HUES64 (cell line): ENCODE measurements around the gene ZNF575.

Source experiments
- H3K27ac ChIP-seq: 2 replicates; pipeline ENCODE4 v1.7.0; 2013; ENCODE audit warnings: low read depth, low read length, inconsistent platforms
- H3K27me3 ChIP-seq: 2 replicates; pipeline ENCODE4 v1.6.1; 2013; ENCODE audit warnings: mild to moderate bottlenecking, low read length; ENCODE audit not compliant: insufficient read depth
- H3K36me3 ChIP-seq: 2 replicates; pipeline ENCODE4 v1.6.1; 2013; ENCODE audit warnings: mild to moderate bottlenecking, low read length; ENCODE audit not compliant: insufficient read depth
- H3K4me1 ChIP-seq: 2 replicates; pipeline ENCODE4 v1.6.1; 2013; ENCODE audit warnings: mild to moderate bottlenecking, low read length, moderate library complexity; ENCODE audit not compliant: insufficient read depth
- H3K4me3 ChIP-seq: 2 replicates; pipeline ENCODE4 v1.5.1; 2013; ENCODE audit warnings: mild to moderate bottlenecking, low read length, moderate library complexity
- H3K9ac ChIP-seq: 2 replicates; pipeline ENCODE4 v1.6.1; 2013; ENCODE audit warnings: mild to moderate bottlenecking, low read depth, low read length
- H3K9me3 ChIP-seq: 2 replicates; pipeline ENCODE4 v1.6.1; 2013; ENCODE audit warnings: low read depth, low read length; ENCODE audit not compliant: insufficient read depth
- WGBS: fragments of 150-250, 120-280 bp; methylation state at CpG from one replicate; pipeline ENCODE4 v1.1.7; 2013; ENCODE audit warnings: missing lambda C conversion rate; 5-methylcytosine and 5-hydroxymethylcytosine counted together

Gene ZNF575

DNA sequence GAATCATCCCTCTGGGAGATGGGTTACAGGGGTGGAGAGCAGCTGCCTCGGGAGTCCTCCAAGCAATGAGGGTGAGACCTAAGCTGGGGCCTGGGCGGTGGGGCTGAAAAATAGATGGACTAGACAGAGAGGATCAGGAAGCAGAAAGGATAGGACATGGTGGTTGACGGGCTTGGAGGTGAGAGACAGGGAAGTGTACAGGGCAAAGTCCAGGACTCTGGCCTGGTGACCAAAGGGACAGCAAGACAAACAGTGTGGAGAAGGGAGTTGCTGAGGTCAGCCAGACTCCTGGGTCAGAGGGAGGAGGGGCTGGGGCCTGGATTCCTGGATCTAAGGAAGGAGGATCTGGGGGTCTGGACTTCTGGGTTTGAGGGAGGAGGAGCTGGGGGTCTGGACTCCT, 33.9 kb upstream of the ZNF575 start:
- peaks cover 3% of the 10 kb centered on the region; the same call in 1 of the 2 replicates for H3K36me3 ChIP-seq
- H3K27me3 ChIP-seq, result peaks cover 13% of the 10 kb centered on the region
- H3K9ac ChIP-seq, result no peak overlapping the region
- H3K4me3 ChIP-seq, result no peak overlapping the region
- no peak overlapping the region for H3K27ac ChIP-seq
- no peaks in the 10 kb centered on the region for H3K4me1 ChIP-seq
- no peaks in the 10 kb centered on the region for H3K9me3 ChIP-seq
- WGBS, result 89% methylated on average over 3 of the region's 3 CpGs

GRCh38 chr19:43501661-43502418, 31.1 kb upstream of the ZNF575 start:
- Histone ChIP-seq H3K4me1 (no peaks in the 10 kb centered on the region), H3K9me3 (no peaks in the 10 kb centered on the region), H3K36me3 (peaks cover 3% of the 10 kb centered on the region; the same call in 1 of the 2 replicates), H3K4me3 (peak overlapping the region; percentile 37), H3K27ac (no peak overlapping the region), H3K9ac (no peak overlapping the region), H3K27me3 (peaks cover 13% of the 10 kb centered on the region)
- 79% methylated on average over 42 of the region's 43 CpGs for WGBS

DNA sequence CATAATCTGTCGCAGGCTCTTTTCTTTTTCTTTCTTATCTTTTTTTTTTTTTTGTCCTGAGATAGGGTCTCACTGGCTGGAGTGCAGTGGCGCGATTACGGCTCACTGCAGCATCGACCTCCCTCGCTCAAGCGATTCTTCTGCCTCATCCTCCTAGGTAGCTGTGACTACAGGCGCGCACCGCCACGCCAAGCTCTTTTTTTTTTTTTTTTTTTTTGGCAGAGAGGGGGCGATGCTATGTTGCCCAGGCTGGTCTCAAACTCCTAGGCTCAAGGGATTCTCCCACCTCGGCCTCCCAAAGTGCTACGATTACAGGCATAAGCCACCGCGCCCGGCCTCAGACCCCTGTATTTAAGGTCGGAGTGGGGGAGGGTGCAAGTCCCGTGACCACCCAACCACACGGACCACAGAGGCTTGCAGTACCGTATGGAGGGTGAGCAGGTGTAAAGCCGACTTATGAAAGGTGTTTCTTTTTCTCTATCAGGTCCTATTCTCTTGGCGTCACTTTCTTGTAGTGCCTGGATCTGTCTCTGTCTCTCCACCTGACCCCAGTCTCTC, 30.5 kb upstream of the ZNF575 start:
- Histone ChIP-seq H3K36me3 (0 out of 2 replicates have a peak, but pooled peaks cover 3% of the 10 kb centered on the region), H3K4me3 (no peak overlapping the region), H3K9ac (no peak overlapping the region), H3K4me1 (no peaks in the 10 kb centered on the region), H3K27ac (no peak overlapping the region), H3K9me3 (no peaks in the 10 kb centered on the region), H3K27me3 (peaks cover 13% of the 10 kb centered on the region)
- WGBS, result 96% methylated on average over 23 of the region's 23 CpGs

DNA sequence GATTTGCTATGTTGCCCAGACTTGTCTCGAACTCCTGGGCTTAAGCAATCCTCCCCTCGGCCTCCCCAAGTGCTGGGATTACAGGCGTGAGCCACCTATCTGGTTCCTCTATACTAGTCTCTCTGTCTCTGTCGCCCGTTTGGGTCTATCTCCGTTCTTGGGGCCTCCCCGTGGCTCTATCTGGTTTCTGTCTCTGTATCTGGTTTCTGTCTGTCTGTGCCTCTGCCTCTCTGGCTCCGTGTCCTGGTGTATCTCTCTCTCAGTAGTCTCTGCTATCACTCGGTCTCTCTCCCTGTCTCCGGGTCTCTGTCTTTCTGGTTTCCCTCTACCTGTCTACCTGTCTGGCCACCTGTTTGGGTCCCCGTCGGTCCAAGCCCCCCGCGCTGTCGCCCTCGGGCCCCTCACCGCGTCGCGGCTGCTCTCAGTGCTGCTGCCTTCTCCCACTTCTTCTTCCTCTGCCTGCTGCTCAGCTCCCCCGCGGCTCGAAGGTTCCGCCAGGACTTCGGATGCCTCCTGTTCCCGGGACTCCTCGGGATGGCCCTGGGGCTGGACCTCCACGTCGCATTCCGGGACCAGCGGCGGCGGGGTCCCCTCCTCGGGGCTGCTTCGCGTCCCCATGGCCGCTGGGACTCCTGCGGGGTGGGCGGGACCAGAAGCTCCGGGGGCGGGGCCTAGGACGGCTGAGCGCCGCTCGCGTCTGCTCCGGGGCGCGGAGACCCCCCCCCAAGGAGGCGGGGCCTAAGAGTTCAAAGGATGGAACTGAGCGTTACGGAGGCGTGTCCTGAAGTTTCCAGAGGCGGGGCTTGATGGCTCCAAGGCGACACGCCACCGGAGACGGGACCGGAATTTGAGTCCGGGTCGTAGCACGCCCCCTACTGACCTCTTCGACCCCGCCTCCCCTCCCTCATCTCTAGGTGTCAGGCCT, 29.2 kb upstream of the ZNF575 start:
- H3K27me3 ChIP-seq, result peaks cover 13% of the 10 kb centered on the region
- H3K36me3 ChIP-seq, result 0 out of 2 replicates have a peak, but pooled peaks cover 3% of the 10 kb centered on the region
- no peak overlapping the region for H3K27ac ChIP-seq
- no peaks in the 10 kb centered on the region for H3K9me3 ChIP-seq
- 4% methylated on average over 64 of the region's 64 CpGs for WGBS
- peak overlapping the region; percentile 70 for H3K4me3 ChIP-seq
- peak overlapping the region; percentile 70 for H3K9ac ChIP-seq
- H3K4me1 ChIP-seq, result no peaks in the 10 kb centered on the region

- H3K36me3 ChIP-seq, result 0 out of 2 replicates have a peak, but pooled peaks cover 5% of the 10 kb centered on the region
- H3K9me3 ChIP-seq, result no peaks in the 10 kb centered on the region
- H3K27ac ChIP-seq, result no peak within 1 kb of the TSS
- peak within 1 kb of the TSS; percentile 70 for H3K9ac ChIP-seq
- WGBS, result 4% methylated on average over 41 of the region's 42 CpGs
- H3K4me3 ChIP-seq, result peak within 1 kb of the TSS; percentile 70
- no peaks in the 10 kb centered on the region for H3K4me1 ChIP-seq
- H3K27me3 ChIP-seq, result peaks cover 13% of the 10 kb centered on the region
These were observed 28.4 kb upstream of the ZNF575 start, which contains the start of gene PHLDB3 for GRCh38 chr19:43504426-43505185. Gene PHLDB3 (minus strand): TSS chr19:43504746. CDS start chr19:43504118, 628 bp downstream.

DNA sequence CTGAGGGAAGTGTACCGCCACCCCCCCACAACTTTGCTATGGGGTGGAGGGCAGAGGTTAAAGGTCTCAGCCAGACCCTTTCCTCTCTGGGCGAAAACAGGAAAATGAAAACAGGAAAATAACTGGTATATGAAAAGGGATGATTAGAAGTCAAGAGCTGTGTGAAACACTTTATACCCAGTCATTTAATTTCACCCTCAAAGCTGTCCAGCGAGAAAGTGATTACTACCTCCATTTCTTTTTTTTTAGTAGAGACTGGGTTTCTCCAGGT, 27.9 kb upstream of the ZNF575 start:
- Histone ChIP-seq H3K4me3 (peak overlapping the region; percentile 70), H3K9ac (no peak overlapping the region)

GRCh38 chr19:43505941-43506340, 27.0 kb upstream of the ZNF575 start:
- H3K9me3 ChIP-seq, result no peaks in the 10 kb centered on the region
- H3K27ac ChIP-seq, result no peak overlapping the region
- H3K4me1 ChIP-seq, result no peaks in the 10 kb centered on the region
- no peak overlapping the region for H3K9ac ChIP-seq
- WGBS, result 96% methylated on average over 5 of the region's 5 CpGs
- H3K4me3 ChIP-seq, result no peak overlapping the region
- peaks cover 9% of the 10 kb centered on the region for H3K36me3 ChIP-seq
- peaks cover 13% of the 10 kb centered on the region for H3K27me3 ChIP-seq

More for the DNA sequence above, 27.9 kb upstream of the ZNF575 start:
- H3K27ac ChIP-seq, result no peak overlapping the region
- 88% methylated on average over 1 of the region's 3 CpGs for WGBS
- no peaks in the 10 kb centered on the region for H3K4me1 ChIP-seq
- peaks cover 13% of the 10 kb centered on the region for H3K27me3 ChIP-seq
- no peaks in the 10 kb centered on the region for H3K9me3 ChIP-seq
- H3K36me3 ChIP-seq, result 0 out of 2 replicates have a peak, but pooled peaks cover 5% of the 10 kb centered on the region

DNA sequence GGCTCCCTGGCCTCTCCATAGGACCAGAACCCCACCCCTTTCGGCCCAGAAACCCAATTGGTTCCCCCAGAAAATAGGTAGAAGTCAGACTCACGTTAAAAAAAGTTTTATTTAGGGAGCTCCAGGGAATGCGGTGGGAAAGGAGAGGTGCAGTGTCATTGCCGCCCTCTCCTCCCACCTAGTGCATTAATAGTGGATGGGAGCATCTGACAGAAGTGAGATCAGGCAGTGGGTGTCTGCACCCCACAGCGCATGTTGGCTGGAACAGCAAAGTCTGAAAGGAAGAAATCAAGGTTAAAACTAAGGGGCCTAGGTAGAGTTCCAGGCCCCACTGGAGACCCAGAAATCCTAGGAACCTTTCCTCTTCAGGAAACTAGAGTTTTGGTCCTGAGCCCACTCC, 26.4 kb upstream of the ZNF575 start:
- 96% methylated on average over 4 of the region's 5 CpGs for WGBS

GRCh38 chr19:43507880-43508279, 25.1 kb upstream of the ZNF575 start:
- H3K9ac ChIP-seq, result no peak overlapping the region
- H3K9me3 ChIP-seq, result no peaks in the 10 kb centered on the region
- peaks cover 14% of the 10 kb centered on the region for H3K36me3 ChIP-seq
- no peak overlapping the region for H3K4me3 ChIP-seq
- no peak overlapping the region for H3K27ac ChIP-seq
- 83% methylated on average over 2 of the region's 2 CpGs for WGBS
- no peaks in the 10 kb centered on the region for H3K4me1 ChIP-seq
- peaks cover 10% of the 10 kb centered on the region for H3K27me3 ChIP-seq

More for the DNA sequence above, 26.4 kb upstream of the ZNF575 start:
- H3K36me3 ChIP-seq, result peaks cover 14% of the 10 kb centered on the region
- H3K9ac ChIP-seq, result no peak overlapping the region
- H3K9me3 ChIP-seq, result no peaks in the 10 kb centered on the region
- no peak overlapping the region for H3K27ac ChIP-seq
- H3K27me3 ChIP-seq, result peaks cover 13% of the 10 kb centered on the region
- no peaks in the 10 kb centered on the region for H3K4me1 ChIP-seq
- no peak overlapping the region for H3K4me3 ChIP-seq

- no peak overlapping the region for H3K27ac ChIP-seq
- H3K9ac ChIP-seq, result no peak overlapping the region
- no peaks in the 10 kb centered on the region for H3K9me3 ChIP-seq
- WGBS, result 97% methylated on average over 9 of the region's 9 CpGs
- H3K4me1 ChIP-seq, result no peaks in the 10 kb centered on the region
- peaks cover 14% of the 10 kb centered on the region for H3K36me3 ChIP-seq
- H3K4me3 ChIP-seq, result no peak overlapping the region
- H3K27me3 ChIP-seq, result no peaks in the 10 kb centered on the region
These were observed 22.3 kb upstream of the ZNF575 start for GRCh38 chr19:43510713-43511112.
